Measurements from ENCODE around the gene ACSL6. TPM values are rescaled to one million over a fixed set of nuclear protein-coding genes. Genes with fewer than 3 reads are reported as not detected.
"Not testable (repeated sequence)": the region's sequence is repeated elsewhere in the genome, so short reads cannot be mapped to it uniquely, and the experiment has no call there.

ACSL6 gene
- total RNA-seq, 1 donor from 2014 or later: 0.98 TPM

- TF ChIP-seq CTCF (IDR thresholded peaks at IDR 0.05): no peak
- Histone ChIP-seq H3K9me3 (no peaks in the 10 kb centered on the region), H3K4me3 (no peak overlapping the region), H3K36me3 (no peaks in the 10 kb centered on the region), H3K4me1 (no peaks in the 10 kb centered on the region), H3K27me3 (no peaks in the 10 kb centered on the region), H3K27ac (no peak overlapping the region)
- no peak for ATAC-seq
- intact Hi-C loops (cut with DNase I): no loop called here
- no peak for DNase-seq
Measured at GRCh38 chr5:131913603-131914002, 97.9 kb downstream of the ACSL6 start.

GRCh38 chr5:131906668-131907067 is 104.8 kb downstream of the ACSL6 start:
- Histone ChIP-seq H3K27me3 (no peaks in the 10 kb centered on the region), H3K27ac (no peak overlapping the region), H3K9me3 (no peaks in the 10 kb centered on the region), H3K4me3 (no peak overlapping the region), H3K4me1 (no peaks in the 10 kb centered on the region), H3K36me3 (no peaks in the 10 kb centered on the region)
- TF ChIP-seq CTCF (IDR thresholded peaks at IDR 0.05): no peak
- no peak for DNase-seq
- intact Hi-C loops (cut with DNase I): no loop called here
- ATAC-seq: no peak

GRCh38 chr5:131902266-131902665 is 109.2 kb downstream of the ACSL6 start:
- H3K9me3 ChIP-seq; H3K36me3 ChIP-seq; H3K4me3 ChIP-seq; H3K27me3 ChIP-seq; H3K27ac ChIP-seq; H3K4me1 ChIP-seq; intact Hi-C loops (cut with DNase I); ATAC-seq; DNase-seq: not testable (repeated sequence)

Other genes starting within 250 kb of the ACSL6 start
- gene FNIP1, start 214.6 kb downstream of the ACSL6 start, total RNA-seq: 42.7 TPM
- not detected for gene MEIKIN, start 66.0 kb downstream of the ACSL6 start, total RNA-seq
- gene IL3, start 49.0 kb upstream of the ACSL6 start, total RNA-seq: not detected
- gene CSF2, start 62.1 kb upstream of the ACSL6 start, total RNA-seq: 7.1 TPM
- 79.0 TPM for gene P4HA2, start 216.2 kb upstream of the ACSL6 start, total RNA-seq
- gene PDLIM4, start 246.0 kb upstream of the ACSL6 start, total RNA-seq: 7.4 TPM